HTR-8/SVneo (cell line): ENCODE data around the gene STX8.
"Not testable (repeated sequence)": the region's sequence is repeated elsewhere in the genome, so short reads cannot be mapped to it uniquely, and the experiment has no call there.

ENCODE experiments used
- DNase-seq: peaks from one replicate; pipeline ENCODE4 v3.0.0; 2011; ENCODE audit warnings: low spot score, mixed read lengths; ENCODE audit not compliant: insufficient read length
- FAIRE-seq: peaks from 2 replicates; lab custom pipeline; 2011; peaks lifted over from hg19 to GRCh38; lab: Jason Lieb, UNC

STX8 gene

DNA sequence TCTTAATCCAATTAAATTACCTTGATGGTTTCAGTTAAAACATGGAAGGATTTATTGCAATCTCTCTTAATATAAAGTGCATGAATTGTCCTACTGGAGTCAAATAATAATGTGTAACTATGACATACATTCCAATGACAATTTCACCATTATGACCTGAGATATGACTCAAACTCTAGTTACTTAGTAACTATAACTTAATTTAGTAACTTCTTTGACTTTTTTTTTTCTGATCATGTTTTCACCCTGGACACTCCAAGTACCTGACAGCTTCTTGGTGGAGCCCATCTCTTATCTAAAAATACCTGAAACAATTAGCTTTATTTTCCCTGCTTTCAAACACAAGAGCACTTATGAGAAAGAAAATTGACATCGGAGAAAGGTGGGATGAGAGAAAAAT is 123.7 kb downstream of the STX8 start:
- no peak for DNase-seq
- FAIRE-seq = no peak

DNA sequence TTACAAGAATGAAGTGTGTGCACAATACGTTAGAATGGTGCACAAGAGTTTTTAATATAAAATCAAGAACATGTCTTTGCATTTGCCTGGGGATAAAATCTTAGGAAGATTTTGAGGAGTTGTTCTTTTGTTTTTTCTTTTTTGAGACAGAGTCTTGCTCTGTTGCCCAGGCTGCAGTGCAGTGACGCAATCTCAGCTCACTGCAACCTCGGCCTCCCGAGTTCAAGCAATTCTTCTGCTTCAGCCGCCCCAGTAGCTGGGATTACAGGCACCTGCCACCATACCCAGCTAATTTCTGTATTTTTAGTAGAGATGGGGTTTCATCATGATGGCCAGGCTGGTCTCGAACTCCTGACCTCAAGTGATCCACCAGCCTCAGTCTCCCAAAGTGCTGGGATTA is 128.3 kb downstream of the STX8 start:
- FAIRE-seq = not testable (repeated sequence)

GRCh38 chr17:9446528-9446927 is 129.1 kb downstream of the STX8 start:
- FAIRE-seq (no peak), DNase-seq (no peak)

More for the DNA sequence above, 128.3 kb downstream of the STX8 start:
- not testable (repeated sequence) for DNase-seq

DNA sequence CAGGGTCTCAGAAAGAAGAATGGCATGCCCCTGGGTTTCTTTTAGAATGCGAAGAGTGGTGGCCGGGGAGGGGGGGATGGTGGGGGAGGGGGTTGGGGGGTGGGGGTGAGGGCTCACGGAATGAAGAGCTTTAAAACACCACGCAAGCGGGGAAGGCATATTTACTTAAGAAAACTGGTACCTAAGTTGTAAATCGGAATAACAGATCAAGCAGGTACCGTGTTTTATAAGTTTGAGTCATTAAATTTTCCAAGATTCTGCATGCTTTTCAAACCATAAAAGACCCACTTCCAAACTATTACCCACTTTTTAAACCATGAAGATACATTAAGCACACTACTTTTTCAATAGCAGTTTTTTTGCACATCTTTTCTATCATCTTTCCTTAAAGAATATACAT is 130.2 kb downstream of the STX8 start:
- FAIRE-seq (no peak), DNase-seq (no peak)

- DNase-seq (no peak), FAIRE-seq (no peak)
Observed at GRCh38 chr17:9444687-9445086, 130.9 kb downstream of the STX8 start.

- DNase-seq (no peak), FAIRE-seq (no peak)
Observed at GRCh38 chr17:9443811-9444210, 131.8 kb downstream of the STX8 start.

DNA sequence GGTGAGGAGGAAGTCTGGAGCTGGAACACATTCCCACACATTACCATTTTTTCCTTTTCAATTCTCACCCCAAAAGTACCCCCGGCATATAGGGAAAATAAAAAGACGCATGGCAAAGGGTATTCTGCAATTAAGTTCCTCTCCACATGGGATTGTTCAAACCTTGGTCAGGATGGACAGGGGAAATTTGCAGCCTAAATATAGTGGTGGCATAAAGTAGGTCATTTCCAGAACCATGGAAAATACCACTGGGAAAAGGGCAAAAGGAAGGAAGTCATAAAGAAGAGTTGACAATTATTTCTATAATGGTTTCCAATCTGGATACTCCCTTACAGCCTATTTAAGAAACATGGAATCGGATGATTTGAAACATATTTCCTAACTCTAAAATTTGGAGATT is 135.8 kb downstream of the STX8 start:
- FAIRE-seq (no peak), DNase-seq (no peak)

DNA sequence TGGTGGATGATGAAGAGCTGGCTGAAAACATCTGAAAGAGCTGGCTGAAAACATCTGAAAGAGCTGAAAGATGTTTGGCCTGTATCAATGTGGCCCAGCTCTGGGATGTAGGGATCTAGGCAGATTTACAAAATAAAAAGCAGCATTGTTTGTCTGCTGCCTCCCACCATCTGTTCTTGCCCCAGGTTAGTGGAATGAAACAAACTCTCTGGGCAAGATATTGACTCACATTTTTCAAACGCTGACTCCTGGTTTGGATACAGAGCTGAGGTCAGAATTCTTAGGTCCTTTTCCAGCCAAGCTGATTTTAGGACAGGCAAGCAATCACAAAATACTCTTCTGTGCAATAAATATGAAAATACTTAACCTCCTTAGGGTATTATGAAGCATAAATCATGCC is 139.0 kb downstream of the STX8 start:
- FAIRE-seq = no peak

GRCh38 chr17:9435165-9435564 is 140.5 kb downstream of the STX8 start:
- FAIRE-seq (no peak), DNase-seq (no peak)

More for the DNA sequence above, 139.0 kb downstream of the STX8 start:
- DNase-seq = no peak

- no peak for DNase-seq
- FAIRE-seq = no peak
Observed at GRCh38 chr17:9434642-9435057, 141.0 kb downstream of the STX8 start.

DNA sequence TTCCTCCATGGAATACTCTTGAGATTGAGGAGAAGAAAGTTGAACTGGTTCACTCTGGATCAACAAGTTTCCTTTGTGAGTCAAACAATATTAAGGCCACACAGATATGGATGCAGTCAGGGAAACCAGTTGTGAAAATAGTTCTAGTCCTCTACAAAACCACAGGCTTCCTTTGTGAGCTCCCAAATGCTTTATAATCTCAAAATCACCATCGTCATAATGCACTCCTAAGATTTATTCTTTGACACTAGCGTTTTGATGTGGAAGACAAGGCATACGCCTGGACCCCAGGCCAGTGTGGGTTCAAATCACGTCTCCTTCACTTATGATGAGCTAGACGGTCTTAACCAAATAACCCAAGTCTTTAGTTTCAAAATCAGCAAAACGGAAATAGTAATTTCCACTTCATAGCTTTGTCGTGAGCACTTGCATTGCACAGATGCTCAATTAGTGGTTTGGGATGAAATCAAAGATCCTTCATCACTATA is 142.6 kb downstream of the STX8 start:
- no peak for FAIRE-seq

DNA sequence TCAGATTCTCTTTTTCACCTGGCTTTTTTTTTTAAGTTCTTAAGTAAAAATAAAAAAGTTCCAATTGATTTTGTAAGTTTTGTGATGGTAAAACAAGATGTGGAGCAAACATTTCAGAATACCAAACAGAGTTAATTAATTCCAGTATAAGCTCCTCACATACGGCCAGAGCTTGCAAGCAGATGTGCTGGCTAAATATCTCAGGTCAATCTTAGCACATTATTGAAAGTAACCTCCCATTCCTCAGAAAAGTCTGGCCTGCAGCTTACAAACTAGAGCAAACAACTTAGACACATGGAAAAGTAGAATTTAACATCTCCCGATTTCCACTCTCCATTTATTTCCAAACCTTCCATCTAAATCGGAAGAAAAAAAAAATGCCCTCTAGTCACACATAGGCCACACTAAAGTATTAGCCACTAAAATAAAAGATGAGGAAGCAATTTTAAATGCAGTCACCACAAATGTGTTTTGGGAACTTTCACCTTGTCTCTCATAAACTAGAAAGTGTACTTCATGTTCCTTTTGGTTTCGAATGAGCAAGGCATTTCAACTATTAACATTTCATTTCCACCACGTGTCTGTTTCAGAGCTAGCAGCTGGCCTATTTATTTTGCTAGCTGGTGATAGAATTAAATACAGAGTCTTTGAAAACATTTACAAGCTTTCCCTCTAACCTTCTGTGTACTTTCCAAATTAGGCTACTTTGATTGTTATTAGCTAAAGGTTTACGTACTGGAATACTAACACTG is 143.3 kb downstream of the STX8 start:
- no peak for FAIRE-seq
- DNase-seq = no peak

More for the DNA sequence above, 142.6 kb downstream of the STX8 start:
- DNase-seq = no peak

GRCh38 chr17:9431620-9432019 is 144.0 kb downstream of the STX8 start:
- FAIRE-seq (no peak), DNase-seq (no peak)

GRCh38 chr17:9427465-9428315 is 147.9 kb downstream of the STX8 start:
- FAIRE-seq = no peak

GRCh38 chr17:9424071-9424640 is 151.5 kb downstream of the STX8 start:
- FAIRE-seq (no peak), DNase-seq (no peak)

More at GRCh38 chr17:9427465-9428315, 147.9 kb downstream of the STX8 start:
- no peak for DNase-seq

DNA sequence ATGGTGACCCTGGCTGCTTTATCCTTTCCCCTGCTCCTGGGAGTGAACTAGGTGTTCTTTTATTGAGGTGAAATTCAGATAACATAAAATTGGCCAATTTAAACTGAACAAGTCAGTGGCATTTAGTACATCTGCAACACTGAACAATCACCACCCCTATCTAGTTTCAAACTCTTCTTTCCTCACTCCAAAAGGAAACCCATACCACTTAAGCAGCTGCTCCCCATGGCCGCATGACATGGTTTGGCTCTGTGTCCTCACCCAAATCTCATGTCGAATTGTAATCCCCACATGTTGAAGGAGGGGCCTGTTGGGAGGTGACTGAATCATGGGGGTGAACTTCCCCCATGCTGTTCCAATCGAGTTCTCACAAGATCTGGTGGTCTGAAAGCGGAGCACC is 154.1 kb downstream of the STX8 start:
- FAIRE-seq (no peak), DNase-seq (no peak)

DNA sequence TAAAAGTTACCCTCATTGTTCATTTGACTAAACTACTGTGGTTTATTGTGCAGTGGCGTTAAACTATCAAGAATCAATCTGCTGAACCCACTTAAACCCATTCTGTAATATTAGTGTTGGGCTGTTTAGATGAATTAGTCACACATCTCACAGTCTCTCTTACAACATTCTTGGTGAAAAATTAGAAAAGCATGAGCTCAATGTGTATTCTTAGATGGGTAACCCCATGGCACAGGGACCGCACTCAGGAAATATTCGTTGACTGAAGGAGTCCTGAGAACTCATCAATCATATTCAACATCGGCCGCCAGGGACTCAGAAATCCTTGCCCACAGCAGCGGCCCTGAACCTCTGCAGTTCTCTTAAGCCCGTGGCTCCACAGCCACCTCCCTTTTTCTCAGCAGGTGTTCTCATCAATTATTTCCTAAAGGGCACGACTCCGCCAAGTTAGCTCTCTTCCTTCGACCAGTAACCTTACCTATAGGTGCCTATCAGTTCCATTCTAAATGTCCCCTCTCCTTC is 155.6 kb downstream of the STX8 start:
- no peak for DNase-seq
- no peak for FAIRE-seq

DNA sequence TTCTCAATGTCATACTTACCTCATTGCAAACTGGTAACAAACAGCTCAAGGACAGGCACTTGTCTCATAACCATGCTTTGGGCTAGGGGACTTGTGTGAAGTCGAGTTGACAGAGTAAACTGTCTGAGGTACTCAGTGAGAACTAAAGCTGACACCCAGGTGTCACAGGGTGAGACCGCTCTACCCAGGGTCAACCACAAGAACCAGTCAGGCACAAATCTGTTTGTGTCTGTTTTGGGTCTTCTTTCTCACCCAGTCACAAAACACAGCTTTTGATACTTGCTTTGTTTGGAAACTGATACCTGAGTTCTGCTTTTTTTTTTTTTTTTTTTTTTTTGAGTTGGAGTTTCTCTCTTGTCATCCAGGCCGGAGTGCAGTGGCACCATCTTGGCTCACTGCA is 161.1 kb downstream of the STX8 start:
- FAIRE-seq (no peak), DNase-seq (no peak)

DNA sequence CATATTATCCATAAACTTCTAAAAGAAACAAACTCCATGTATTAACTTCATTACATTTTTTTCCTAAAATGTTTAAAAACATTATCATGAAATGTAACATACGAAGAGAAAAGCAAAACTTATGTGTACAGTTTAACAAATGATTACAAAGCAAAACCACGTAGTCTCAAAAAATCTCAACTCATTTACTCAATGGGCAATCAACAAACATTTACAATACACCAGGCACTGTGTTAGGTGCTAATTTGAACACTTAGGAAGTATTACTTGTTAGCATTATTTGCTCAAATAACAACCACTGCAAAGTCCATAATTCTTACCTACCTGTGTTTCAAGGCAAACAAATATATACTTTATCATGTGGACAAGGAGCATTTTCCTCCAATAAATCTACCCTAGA is 164.9 kb downstream of the STX8 start:
- no peak for DNase-seq
- FAIRE-seq = no peak

DNA sequence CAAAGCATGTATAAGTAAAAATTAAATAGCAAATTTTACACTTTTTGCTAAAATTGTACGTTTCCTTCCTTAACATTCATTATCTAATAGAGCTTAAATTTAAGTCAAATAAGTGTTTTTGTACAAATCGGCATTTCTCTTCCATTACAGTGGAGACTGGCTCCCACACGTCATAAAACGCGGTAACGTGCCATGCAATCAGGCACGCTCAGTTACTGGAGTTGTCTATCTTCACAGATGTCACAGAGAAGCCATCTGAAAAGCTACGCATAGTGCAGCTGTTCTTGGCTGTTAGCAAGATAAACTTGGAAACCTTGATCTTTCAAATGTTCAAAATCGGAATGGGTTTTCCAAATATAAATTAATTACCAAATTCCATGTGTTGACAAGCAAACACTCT is 165.3 kb downstream of the STX8 start:
- no peak for FAIRE-seq

GRCh38 chr17:9409878-9410277 is 165.7 kb downstream of the STX8 start:
- no peak for FAIRE-seq

More for the DNA sequence above, 165.3 kb downstream of the STX8 start:
- DNase-seq = no peak

More at GRCh38 chr17:9409878-9410277, 165.7 kb downstream of the STX8 start:
- DNase-seq = no peak
